ENCODE data around the gene GRID1.
"Not testable (repeated sequence)": the region's sequence is repeated elsewhere in the genome, so short reads cannot be mapped to it uniquely, and the experiment has no call there.

GRID1 gene

DNA sequence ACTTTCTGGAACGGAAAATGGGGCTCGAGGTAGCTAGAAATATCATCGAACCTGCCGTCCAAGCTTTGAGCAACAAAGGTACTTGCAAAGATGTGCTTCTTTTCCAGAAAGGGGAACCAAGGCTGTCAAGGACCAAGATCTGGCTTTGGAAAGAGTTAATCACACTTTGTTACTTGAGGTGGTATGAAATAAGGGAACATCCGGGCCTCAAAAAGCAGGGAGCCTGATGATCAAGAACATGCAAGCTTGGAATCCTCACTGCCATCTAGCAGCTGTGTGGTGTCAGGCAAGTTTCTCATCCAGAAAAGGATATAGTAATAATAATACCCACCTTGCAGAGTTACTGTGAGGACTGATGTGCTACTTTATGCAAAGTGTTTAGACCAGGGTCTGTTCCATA is 329.5 kb downstream of the GRID1 start:
- no peak for DNase-seq (ENCODE audit: low read depth)

DNA sequence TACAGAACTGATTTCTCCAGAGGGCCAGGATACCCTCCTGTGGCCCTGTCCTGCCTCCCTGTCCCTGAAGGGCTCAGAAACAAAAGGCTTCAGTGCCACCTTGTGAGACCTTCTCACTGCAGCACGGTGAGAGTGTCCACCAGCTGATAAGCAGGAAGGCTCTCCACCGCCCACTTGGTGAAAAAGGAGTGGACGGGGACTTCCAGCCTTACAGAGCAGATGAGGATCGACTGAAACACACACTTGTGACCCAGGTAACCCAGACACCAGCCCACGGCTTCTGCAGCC is 330.1 kb downstream of the GRID1 start:
- DNase-seq (ENCODE audit: low read depth): no peak

DNA sequence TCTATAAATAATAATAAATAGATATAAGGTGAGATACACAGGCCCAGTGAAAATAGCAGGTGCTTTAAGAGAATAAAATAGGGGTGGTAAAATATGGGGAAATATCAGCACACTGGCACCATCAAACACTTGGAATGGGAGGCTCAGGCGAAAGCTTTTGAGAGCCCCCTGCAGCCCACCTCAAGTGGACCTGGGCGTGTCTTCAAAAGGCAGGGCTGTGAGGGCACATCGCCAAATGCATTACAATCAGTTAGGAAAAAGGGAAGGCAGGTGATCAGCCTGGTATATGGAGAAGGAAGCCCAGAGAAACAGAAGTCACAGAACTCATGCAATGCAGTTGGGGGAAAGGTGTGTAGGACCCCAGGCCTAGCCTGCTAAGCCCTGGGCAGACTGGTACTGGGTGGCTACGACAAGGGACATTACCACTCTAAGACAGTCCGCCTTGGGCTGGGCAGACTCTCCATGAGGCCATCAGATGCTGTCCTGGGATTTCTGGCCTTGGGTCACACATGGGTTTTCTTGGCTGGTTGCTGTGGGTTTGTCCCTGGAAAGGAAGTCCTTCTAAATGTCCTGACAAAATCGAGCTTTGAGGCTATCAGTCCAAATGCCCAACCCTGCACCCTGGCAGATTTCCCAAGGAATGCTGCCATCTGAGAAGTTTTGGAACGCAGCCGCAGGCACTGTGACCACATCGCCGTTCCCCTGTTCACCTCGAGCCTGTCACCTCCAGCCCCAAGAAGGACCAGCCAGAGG is 330.6 kb downstream of the GRID1 start:
- DNase-seq (ENCODE audit: low read depth): no peak

DNA sequence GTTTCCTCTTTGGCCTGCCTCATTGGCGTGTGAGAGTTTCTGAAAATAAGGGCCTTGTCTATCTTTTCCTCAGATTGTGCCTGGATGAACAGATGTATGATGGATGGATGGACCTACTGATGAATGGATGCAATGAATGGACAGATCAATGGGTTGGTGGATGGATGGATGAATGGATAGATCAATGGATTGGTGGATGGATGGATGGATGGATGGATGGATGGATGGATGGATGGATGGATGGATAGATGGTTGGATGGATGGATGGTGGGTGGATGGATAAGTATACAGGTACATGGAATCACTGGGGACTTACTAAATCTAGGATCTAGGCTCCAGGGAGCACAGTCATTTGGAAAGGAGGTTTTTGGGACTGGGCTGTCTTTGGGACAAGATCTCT is 331.9 kb downstream of the GRID1 start:
- no peak for DNase-seq (ENCODE audit: low read depth)

DNA sequence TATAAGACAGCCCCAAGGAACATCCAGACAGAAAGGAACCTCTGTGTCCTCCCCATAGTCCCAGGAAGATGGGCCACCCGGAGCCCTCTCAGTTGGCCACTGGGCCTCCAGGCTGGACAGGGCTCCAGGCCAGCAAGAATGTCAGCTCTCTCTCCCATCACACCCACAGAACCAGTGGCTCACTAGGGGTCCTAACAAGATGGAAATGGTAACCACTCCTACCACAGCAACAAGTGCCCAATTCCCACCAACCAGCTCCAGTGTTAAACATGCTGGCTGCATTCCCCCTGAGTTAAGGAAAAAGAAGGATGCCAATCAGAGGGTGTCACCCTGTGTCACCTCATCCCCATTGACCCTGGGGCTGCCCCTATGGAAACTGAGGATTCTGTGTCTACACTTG is 333.0 kb downstream of the GRID1 start:
- DNase-seq (ENCODE audit: low read depth): no peak

DNA sequence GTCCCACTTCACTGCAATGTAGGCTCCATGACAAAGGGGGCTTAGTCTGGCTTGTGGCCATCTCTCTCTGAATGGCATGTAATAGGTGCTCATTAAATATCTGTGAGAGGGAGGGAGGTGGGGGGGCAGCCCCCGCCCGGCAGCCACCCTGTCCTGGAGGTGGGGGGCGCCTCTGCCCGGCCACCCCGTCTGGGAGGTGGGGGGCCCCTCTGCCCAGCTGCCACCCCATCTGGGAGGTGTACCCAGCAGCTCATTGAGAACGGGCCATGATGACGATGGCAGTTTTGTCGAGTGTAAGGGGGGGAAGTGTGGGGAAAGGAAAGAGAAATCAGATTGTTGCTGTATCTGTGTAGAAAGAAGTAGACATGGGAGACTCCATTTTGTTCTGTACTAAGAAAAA is 334.5 kb downstream of the GRID1 start:
- not testable (repeated sequence) for DNase-seq (ENCODE audit: low read depth)

DNA sequence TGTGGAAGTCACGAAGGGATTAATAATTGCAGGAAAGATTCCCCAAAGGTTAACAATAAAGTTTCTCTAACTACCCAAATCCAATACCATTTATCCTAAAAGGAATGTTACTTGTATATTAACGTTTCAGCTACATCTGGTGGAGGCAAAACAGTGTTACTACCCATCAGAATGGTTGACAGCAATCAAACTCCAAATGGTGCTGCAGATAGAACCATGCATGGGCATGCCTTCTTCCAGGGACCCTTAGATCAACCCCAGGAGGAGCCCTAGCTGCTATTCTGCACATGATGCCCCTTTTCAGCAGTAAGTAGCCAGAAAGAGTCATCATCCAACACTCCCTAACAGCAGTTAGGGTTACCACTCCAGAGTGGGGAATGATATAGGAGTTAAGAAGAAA is 336.3 kb downstream of the GRID1 start:
- DNase-seq (ENCODE audit: low read depth): no peak

DNA sequence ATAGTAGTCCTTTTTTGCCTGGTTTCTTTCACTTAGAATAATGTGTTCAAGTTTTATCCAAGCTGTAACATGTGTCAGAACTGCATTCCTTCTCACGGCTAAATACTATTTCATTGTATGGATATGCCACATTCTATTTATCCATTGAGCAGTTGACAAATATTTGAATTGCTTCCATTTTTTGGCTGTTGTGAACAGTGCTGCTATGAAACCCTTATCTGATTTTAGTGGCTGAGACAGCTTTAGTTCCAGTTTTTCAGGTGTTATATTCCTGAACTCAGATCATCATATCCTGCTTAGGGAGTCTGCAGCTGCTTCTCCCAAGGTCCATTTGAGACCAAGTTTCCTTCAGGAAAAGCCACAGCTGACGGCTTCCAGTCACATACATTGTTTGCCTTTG is 339.2 kb downstream of the GRID1 start:
- DNase-seq (ENCODE audit: low read depth): no peak

DNA sequence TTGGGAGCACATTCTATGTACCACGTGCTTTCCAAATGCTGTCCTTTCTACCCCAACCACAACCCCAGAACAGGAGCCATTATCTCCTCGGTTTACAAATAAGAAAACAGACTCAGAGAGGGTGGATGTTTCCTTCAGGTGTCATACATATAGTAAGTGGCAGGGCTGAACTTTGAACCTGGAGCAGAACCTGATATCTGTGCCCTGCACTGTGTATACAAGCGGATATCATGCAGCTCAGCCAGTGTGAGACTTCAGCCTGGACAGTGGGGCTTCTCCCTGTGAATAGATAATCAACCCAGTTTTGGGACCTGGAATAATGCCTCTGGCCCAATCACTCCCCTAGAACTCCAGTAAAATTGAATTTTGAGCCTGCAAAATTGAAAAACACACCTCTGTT is 341.1 kb downstream of the GRID1 start:
- DNase-seq (ENCODE audit: low read depth): no peak

DNA sequence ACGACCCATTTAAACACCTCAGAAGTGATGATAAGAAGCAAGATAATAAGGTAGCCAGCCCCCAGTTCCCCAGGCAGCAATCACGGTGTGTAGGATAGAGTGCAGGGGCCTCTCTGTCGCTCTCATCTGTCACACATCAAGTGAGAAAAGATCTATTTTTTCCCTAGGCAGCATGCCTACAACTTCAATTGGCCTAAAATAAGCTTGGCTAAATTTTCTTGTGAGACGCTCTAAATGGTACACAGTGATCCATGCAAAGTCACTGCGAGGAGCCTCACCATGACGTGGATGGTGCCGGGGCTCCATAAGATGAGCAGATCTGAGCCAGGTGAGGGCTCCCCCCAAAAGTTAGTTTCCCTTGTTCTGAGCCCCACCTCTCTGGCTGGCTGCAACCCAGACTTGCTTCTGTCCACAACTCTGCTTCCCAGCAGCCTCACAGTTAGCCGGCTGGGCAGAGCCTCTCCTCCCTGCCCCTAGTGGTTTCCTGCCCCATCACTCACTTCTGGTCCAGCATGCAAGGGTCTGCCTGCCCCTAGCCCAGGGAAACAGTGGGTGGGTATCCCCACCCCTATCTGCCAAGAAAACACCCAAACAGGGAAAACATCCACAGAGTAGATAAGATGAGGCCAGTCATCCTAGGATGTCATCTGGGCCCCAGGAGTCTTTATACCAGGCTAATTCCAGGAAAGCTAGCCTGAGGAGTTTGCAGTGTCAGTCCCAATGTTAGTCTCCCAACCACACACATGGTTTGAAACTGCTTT is 342.1 kb downstream of the GRID1 start:
- no peak for DNase-seq (ENCODE audit: low read depth)

DNA sequence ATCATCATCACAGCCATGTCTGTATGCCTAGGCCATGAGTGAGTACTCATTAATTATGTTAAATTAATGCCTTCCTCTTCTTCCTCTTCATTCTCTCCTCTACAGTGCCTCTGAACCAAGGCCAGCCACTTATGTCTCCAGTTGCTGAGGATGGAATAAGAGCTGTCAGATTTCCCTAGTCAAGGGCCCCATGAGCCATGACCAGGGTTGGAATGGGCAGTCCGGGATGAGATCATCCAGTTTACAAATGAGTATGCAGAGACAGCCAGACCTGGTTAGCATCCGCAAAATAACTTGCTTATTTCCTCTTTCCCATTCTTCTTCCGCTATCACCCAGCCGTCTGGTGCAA is 342.7 kb downstream of the GRID1 start:
- no peak for DNase-seq (ENCODE audit: low read depth)

DNA sequence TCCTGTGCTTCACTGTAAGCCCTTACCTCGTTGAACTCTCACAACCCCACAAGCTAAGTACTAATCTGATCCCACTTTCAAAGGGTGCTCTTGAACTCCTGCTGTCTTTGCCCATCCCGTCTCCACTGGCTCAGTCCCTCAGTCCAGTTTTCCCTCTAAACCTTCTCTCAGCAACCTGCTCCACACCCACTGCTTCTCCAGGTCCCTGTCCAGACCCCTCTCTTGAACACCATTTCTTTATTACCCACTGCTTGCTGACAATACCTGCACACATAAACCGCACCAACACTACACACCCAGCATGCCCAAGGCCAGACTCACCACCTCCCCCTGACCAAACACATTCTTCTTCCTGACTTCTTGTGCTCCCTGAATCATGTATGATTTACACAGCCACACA is 343.3 kb downstream of the GRID1 start:
- DNase-seq (ENCODE audit: low read depth): no peak

DNA sequence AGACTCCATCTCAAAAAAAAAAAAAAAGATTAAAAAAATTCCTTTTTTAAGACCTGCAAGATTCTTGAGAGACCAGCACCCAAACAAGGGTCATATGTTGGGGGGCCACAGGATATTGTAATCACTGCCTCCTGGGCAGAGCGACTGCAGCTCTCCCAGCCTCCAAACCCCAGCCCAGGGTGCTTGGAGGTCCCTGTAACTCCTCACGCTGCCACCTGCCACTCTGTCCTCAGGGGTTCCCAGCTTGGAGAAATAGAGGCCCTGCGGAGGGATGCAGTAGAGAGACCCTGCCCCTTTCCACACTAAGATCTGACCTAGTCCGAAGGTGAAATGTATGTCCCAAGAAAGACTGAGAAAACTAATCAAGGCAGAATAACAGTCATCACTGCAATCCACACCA is 343.7 kb downstream of the GRID1 start:
- DNase-seq (ENCODE audit: low read depth): no peak

DNA sequence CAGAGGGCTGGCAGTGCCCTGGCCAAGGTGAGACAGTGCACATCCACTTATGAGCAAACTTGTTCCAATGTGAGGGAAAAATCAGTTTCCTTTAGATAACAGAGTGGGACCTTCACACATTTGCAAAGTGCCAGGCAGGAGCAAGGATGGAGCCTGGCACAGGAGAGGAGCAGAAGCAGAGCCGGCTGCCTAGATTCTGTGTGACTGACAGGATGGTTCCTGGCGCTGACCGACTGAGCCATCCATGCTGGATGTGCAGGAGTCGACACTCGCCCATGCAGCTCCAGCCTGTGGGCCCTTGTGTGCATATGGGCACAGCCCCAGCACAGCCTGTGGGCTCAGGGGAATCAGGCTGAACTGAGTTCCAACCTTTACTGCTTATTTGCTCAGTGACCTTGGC is 346.5 kb downstream of the GRID1 start:
- DNase-seq (ENCODE audit: low read depth): no peak

DNA sequence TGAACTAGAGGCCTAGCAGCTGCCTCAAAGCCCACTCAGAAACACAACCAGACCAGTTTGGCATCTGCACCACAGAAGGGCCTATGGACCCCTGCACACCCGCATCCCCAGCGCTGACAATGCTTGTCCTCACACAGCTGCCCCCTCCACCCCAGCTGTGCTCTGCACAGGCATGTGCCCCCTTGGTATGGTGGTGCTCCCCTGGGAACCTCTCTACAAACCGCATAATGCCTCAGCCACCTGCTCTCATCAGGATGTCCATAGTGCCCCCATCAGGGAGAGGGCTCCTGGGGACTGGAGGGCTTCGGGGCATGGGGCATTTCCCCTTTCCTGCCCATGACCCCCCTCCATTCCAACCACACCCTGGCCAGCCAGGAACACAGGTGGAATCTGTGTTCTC is 347.5 kb downstream of the GRID1 start:
- DNase-seq (ENCODE audit: low read depth): no peak

DNA sequence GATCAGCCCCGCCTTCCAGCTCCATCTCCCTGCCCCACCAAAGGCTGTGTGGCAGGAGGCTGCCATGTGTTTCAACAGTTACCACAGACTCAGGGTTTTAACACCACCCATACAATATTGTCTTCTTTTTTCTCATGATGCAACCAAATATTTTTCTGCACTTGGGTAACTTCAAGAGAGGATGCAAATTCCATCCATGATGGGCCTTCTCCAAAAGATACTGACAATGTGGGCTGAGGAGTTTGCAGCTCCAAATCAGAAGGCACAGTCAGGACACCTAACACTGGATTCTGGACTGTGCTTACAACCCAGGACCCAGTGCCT is 347.9 kb downstream of the GRID1 start:
- DNase-seq (ENCODE audit: low read depth): no peak

DNA sequence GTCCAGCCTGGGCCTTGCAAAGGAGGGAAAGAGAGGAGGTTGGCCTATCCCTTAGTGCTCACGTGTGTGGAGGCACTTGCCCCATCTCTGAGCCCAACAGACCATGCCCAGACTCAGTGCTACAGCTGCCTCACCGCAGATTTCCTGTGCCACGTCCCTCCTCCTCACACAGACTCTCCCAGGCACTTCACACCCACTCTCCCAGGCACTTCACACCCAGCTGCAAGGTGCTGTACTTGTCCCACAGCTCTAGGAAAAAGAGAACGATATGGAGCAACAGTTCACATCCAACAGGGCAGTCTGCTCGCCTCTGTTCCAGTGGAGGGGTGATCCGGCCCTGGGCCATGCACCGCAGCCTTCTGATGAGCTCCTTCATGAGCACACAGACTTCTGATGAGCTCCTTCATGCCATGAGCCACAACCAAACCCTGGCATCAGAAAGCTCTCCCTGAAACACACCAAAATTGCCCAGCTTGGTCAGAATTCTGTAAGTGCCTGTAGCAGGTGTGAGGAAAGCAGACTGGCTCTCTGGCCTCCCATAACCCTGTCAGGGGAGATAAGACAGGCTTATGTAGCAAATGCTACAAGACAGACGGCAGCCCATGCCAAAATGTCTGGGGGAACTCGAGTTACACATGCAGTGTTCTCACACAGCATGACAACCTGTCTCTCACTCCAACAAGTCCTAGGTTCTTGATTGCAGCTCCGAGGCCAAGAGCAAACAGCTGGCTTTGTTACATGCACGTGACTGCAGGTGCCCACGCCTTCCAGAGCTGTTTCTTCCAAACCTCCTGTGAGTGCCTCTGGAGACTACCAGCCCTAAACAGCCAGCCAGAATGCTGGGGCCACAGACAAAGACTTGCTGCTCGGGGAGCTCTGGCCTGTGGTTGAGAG is 348.5 kb downstream of the GRID1 start:
- DNase-seq (ENCODE audit: low read depth): no peak

DNA sequence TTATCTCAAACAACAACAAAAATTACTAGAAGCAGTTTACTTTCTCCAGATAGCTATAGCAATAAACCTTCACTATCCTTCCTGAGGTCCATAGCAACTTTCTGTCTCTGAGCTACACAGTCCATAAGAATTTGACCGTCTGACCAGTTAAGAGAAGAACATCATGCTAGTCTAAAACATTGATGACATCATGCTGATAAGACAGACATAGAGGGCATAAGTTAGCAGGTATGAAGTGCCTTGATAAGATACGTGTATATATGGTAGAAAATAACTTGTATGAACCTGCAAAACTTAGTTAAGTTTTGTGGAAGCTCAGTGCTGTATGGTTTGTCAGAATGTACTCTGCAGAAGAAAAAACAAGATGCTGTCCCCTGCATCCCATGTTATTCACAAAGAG is 353.0 kb downstream of the GRID1 start:
- DNase-seq (ENCODE audit: low read depth): no peak

DNA sequence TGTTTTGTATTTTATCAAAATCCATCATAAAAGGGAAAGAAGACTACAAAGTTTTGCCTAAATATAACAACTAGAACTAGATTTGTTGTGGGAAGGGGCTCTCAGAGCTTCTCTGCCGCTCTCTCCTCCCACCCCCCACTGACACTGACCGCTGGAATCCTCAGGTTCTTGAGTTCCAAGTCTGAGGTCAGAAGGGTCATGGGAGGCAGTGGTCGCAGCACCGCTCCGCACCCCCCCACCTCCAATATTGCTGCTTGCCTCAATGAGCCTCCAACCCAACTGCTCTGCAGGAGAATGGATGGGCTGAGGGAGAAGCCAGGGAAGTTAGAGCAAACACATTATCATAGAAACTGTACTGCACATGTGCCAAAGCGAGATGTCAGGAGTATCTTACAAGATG is 359.4 kb downstream of the GRID1 start:
- DNase-seq (ENCODE audit: low read depth): no peak

DNA sequence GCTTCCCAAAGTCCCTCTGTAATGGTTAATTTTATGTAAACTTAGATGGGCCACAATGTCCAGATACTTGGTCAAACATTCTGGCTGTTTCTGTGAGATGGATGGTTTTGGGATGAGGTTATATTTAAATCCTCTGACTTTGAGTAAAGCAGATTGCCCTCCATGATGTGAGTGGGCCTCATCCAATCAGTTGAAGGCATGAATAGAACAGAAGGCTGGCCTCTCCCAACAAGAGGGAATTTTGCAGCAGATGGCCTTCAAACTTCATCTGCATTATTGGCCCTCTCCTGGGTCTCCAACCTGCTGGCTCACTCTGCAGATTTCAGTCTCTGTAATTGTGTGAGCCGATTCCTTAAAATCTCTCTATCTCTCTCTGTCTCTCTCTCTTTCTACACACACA is 362.3 kb downstream of the GRID1 start:
- DNase-seq (ENCODE audit: low read depth): no peak

DNA sequence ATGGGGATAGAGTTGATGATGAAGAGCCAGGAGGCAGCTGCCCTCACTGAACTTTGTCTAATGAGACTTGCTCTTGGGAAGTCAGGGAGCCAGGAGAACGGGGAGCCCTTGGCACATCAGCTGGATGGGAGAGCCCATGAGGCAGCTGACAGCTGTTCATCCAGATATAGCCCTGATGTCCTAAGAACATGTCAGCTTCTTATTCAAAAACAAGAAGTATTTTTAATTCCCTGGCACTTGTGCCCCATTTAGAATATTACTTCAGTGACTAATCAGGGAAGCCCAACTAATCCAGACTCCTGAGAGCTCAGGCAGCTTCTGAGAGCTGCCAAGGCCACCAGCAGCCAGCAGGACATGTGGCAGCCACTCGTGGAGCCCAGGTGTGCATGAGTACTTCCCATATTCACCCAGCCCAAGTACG is 363.4 kb downstream of the GRID1 start:
- no peak for DNase-seq (ENCODE audit: low read depth)

DNA sequence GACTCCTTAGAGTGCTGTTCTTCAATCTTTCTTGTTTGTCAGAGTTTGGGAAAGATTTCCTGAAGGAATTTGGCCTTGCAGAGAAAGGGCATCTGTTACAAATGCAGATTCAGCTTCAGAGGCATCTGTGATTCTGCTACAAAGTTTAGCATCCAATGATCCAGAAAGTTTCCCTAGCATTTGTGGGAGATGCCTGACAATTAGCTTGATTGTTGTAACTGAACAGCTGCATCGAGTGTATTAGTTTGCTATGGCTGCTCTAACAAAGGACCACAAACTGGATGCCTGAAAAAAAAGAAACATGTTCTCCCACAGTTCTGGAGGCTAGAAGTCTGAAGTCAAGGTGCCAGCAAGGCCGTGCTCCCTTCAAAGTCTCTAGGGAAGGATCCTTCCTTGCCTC is 365.1 kb downstream of the GRID1 start:
- no peak for DNase-seq (ENCODE audit: low read depth)

DNA sequence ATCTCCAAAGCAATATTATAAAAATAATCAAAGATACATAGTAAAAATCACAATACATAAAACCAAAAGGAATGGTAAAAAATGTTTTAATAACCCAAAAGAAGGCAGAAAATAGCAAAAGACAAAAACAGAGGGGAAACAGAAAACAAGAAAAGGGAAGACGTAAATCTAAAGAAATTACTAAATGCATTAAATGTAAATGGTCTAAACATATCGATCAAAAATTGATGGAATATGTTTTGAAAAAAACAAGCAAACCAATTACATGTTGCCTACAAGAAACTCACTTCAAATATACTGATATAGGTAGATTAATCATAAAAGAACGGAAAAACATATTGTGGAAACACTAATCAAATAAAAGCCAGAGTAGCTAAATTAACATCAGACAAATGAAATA is 369.1 kb downstream of the GRID1 start:
- no peak for DNase-seq (ENCODE audit: low read depth)
